Osteocyte (in vitro differentiated cells): ENCODE measurements around the gene SLC27A5. TPM values are rescaled to one million over a fixed set of nuclear protein-coding genes. Genes with fewer than 3 reads are reported as not detected.
A peak's percentile ranks its signal among the peaks of the same experiment; 100 is the strongest.

ENCODE experiments used
- DNase-seq: peaks from one replicate; pipeline ENCODE4 v3.0.0; 2021; ENCODE audit warnings: mixed read lengths; ENCODE audit not compliant: unreplicated experiment; ENCODE audit errors: extremely low spot score
- H3K27ac Mint-ChIP-seq: one replicate; pipeline ENCODE4 v1.8.0; 2021; ENCODE audit warnings: mild to moderate bottlenecking, mixed read lengths; ENCODE audit not compliant: unreplicated experiment
- H3K27me3 Mint-ChIP-seq: one replicate; pipeline ENCODE4 v1.8.0; 2021; ENCODE audit warnings: mixed read lengths; ENCODE audit not compliant: unreplicated experiment
- H3K36me3 Mint-ChIP-seq: one replicate; pipeline ENCODE4 v1.8.0; 2021; ENCODE audit warnings: mixed read lengths; ENCODE audit not compliant: unreplicated experiment
- H3K4me1 Mint-ChIP-seq: one replicate; pipeline ENCODE4 v1.8.0; 2021; ENCODE audit warnings: mixed read lengths; ENCODE audit not compliant: unreplicated experiment
- H3K4me3 Mint-ChIP-seq: one replicate; pipeline ENCODE4 v1.8.0; 2021; ENCODE audit warnings: mild to moderate bottlenecking, moderate library complexity, mixed read lengths; ENCODE audit not compliant: unreplicated experiment
- H3K9me3 Mint-ChIP-seq: one replicate; pipeline ENCODE4 v1.8.0; 2021; ENCODE audit warnings: mixed read lengths; ENCODE audit not compliant: unreplicated experiment
- CTCF ChIP-seq: fragments of 200-600 bp; sonication (generic); IDR thresholded peaks from 2 replicates; pipeline ENCODE4 v1.5.0; 2021; ENCODE audit warnings: antibody characterized with exemption, mild to moderate bottlenecking, moderate library complexity
- total RNA-seq: library from RNA; stranded (reverse); gene quantifications from 2 replicates; pipeline ENCODE4 v1.2.1, GENCODE V29; 2021

The SLC27A5 gene
- total RNA-seq, 1 donor from 2014 or later: 7.5 TPM

GRCh38 chr19:58519087-58519354 lies 7.2 kb upstream of the SLC27A5 start:
- TF ChIP-seq CTCF: peak; percentile 57
- H3K27me3 Mint-ChIP-seq: no peaks in the 10 kb centered on the region
- H3K27ac Mint-ChIP-seq: peak overlapping the region; percentile 98
- peaks cover 10% of the 10 kb centered on the region for H3K36me3 Mint-ChIP-seq
- no peaks in the 10 kb centered on the region for H3K9me3 Mint-ChIP-seq
- H3K4me3 Mint-ChIP-seq: peak overlapping the region; percentile 97
- H3K4me1 Mint-ChIP-seq: peaks cover 30% of the 10 kb centered on the region
- peak; percentile 89 for DNase-seq

DNA sequence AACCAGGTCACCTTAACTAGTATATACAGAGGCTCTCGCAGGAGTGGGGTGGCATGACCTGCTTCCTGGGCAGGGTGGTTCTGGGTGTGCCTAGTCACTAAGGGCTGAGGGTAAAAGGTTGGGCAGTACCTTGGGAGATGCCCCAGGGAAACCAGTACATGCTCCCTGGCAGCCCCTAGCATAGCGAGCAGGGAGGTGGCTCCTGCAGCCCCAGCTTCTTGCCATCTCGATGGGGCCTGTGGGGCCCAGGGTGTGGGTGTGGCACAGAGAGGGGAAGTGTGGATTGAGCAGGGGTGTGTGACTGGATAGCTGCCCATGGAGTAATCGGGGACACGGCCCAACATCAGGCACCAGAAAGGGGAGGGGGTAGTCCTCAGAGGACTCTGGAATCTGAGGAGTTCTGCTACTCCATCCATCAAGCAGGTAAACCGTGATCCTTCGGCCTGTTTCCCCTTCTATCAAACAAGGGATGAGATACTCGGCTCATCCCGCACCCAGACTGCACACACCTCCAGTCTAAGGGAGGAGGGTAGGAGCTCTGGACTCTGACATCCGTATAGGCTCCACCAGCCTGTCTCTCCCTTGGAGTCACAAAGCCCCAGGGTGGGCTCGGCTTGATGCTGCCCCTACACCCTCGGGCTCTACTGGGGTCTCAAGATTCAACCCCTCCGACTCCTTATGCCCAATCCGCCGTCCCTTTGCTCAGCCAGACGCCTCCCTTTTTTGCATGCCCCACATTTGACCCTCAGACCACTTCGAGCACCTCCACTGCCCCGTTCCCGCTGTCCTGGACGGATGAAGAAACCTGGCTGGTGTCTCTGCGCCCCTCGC lies 6.7 kb upstream of the SLC27A5 start:
- no peak for DNase-seq
- peaks cover 30% of the 10 kb centered on the region for H3K4me1 Mint-ChIP-seq
- H3K4me3 Mint-ChIP-seq: peak overlapping the region; percentile 97
- H3K36me3 Mint-ChIP-seq: peaks cover 10% of the 10 kb centered on the region
- TF ChIP-seq CTCF: no peak
- H3K27ac Mint-ChIP-seq: peak overlapping the region; percentile 98
- H3K9me3 Mint-ChIP-seq: no peaks in the 10 kb centered on the region
- H3K27me3 Mint-ChIP-seq: no peaks in the 10 kb centered on the region

DNA sequence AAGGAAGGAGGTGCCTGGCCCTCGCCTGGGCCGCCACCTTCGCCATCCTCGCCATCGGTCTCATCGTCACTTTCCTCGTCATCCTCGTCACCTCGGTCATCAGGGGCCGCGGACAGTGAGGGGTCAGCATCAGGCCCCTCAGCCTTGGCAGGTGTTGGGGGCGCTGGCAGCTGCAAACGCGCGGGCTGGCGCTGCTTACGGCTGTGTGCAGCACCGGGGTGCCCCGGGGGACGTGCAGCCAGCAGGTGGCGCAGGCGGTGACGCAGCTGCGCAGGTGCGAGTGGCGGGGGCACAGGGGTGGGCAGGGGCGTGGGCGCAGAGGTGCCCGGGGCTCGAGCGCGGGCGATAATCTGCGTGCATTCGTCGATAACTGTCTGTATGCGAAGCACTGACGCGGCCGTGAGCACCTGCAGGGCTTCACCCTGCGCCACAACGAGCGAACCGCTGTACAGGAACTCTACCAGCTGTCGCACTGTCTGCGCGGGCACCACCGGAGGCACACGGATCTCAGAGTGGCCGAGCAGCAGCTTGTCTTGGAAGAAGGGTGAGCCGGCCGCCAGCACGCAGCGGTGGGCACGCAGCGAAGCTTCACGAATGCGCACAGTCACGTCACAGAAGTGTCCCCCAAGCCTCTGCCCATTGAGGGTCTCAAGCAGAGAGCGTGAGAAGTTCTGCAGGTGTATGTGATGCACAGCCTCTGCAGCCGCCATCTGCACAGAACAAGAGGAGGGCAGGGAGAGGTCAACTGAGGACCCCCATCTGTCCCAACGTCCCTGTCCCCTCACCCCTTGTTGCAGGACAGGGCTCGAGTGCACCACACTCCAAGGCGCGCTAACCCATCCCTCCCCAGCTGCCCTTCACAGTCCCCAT lies 5.4 kb upstream of the SLC27A5 start:
- Mint-ChIP-seq H3K4me1 (peaks cover 30% of the 10 kb centered on the region), H3K36me3 (peaks cover 10% of the 10 kb centered on the region), H3K9me3 (no peaks in the 10 kb centered on the region), H3K27me3 (no peaks in the 10 kb centered on the region), H3K4me3 (peak overlapping the region; percentile 38), H3K27ac (no peak overlapping the region)
- TF ChIP-seq CTCF: no peak
- DNase-seq: no peak

DNA sequence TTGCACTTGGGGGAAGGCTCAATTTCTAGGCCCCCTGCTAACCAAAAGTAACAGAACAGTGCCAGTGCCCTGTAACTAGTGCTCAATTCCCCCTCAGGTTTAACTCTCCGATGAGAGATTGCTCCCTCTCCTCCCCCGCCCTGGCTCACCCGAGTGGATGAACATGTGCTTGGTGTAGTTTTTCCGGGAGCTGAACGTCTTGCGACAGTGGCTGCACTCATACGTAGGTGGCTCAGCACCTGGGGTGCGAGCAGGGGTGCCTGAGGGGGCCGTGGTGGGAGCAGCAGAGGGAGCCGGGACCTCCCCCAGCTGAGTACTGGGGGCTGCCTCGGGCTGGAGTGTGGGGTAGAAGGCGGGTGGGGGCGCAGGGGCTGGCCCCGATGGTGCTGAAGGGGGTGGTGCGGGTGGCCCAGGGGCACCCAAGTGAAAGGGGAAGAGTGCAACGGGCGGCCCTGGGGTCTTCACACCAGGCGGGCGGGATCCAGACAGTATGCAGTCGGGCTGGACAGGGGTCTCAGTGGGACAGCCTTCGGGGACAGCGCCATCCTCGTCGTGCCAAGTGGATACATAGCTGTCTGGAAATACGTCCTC lies 4.5 kb upstream of the SLC27A5 start:
- Mint-ChIP-seq H3K9me3 (no peaks in the 10 kb centered on the region), H3K36me3 (peaks cover 10% of the 10 kb centered on the region), H3K4me3 (no peak overlapping the region), H3K27ac (no peak overlapping the region), H3K4me1 (peaks cover 30% of the 10 kb centered on the region), H3K27me3 (no peaks in the 10 kb centered on the region)
- no peak for DNase-seq
- no peak for TF ChIP-seq CTCF

DNA sequence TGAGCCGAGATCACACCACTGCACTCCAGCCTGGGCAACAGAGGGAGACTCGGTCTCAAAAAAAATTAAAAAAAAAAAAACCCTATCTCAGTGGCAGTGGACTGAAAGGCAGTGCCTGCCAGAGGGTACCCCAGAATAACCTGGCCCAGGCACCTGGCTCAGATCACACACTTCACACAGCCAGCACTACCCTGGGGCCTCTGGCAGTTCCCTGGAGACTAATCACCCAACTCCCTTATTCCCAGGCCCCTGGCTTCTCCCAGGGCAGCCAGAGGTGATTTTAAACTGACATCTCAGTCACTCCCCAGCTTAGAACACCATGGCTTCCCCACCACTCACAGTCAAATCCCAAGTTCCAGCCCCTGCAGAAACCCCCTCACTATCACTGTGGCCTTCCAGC lies 3.5 kb upstream of the SLC27A5 start:
- no peak for TF ChIP-seq CTCF
- Mint-ChIP-seq H3K4me1 (peaks cover 27% of the 10 kb centered on the region), H3K27ac (peak overlapping the region; percentile 31), H3K4me3 (no peak overlapping the region), H3K36me3 (peaks cover 10% of the 10 kb centered on the region), H3K27me3 (no peaks in the 10 kb centered on the region), H3K9me3 (no peaks in the 10 kb centered on the region)
- DNase-seq: no peak
